ENCODE measurements around the gene DNAI1.

- TF ChIP-seq POLR2AphosphoS5 (IDR thresholded peaks at IDR 0.05) = peak in 1 of 3 donors; percentile 23
- TF ChIP-seq, protein P1, sequence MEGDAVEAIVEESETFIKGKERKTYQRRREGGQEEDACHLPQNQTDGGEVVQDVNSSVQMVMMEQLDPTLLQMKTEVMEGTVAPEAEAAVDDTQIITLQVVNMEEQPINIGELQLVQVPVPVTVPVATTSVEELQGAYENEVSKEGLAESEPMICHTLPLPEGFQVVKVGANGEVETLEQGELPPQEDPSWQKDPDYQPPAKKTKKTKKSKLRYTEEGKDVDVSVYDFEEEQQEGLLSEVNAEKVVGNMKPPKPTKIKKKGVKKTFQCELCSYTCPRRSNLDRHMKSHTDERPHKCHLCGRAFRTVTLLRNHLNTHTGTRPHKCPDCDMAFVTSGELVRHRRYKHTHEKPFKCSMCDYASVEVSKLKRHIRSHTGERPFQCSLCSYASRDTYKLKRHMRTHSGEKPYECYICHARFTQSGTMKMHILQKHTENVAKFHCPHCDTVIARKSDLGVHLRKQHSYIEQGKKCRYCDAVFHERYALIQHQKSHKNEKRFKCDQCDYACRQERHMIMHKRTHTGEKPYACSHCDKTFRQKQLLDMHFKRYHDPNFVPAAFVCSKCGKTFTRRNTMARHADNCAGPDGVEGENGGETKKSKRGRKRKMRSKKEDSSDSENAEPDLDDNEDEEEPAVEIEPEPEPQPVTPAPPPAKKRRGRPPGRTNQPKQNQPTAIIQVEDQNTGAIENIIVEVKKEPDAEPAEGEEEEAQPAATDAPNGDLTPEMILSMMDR (IDR thresholded peaks at IDR 0.05 in 8 of 11, conservative IDR thresholded peaks at IDR 0.05 in 3 of 11) = no peak
Observed at GRCh38 chr9:34553511-34554021, 95.0 kb downstream of the DNAI1 start.
